ENCODE data around the gene HGFAC.

DNA sequence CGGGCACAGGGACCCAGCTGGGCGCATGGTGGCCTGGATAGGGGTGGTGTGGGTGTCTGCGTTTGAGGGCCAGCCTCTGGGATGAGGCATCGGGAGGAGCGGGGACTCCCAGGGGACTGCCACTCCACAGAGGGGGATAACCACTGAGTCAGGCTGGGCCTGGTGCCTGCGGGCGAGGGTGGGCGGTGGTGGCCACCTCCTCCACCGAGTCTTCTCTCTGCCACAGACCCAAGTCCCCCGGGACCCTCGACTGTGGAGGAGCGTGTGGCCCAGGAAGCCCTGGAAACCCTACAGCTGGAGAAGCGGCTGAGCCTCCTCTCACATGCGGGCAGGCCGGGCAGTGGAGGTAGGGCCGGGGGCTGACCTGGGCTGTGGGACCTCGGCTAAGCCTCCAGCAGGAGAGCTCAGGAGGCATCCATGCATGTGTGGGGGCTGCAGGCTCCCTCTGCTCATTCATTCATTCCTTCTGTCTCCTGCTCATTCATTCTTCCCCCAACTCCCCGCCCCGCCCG lies 47.7 kb downstream of the HGFAC start:
- TF ChIP-seq EZH2 (IDR thresholded peaks at IDR 0.05), result no peak
- no peak for TF ChIP-seq CTCF (IDR thresholded peaks at IDR 0.05)
- TF ChIP-seq EZH2phosphoT487 (IDR thresholded peaks at IDR 0.05), result no peak
